Stomach (tissue), 9 donors: ENCODE results near the gene DDX51. TPM values are rescaled to one million over a fixed set of nuclear protein-coding genes. Genes with fewer than 3 reads are reported as not detected.

ENCODE experiments used
- DNase-seq, 2 donors: peaks; one replicate each; pipeline versions ENCODE4 v3.0.0 to v3.0.0-alpha.2; 2013 to 2019
- H3K27ac ChIP-seq, 5 donors: fragments of 200-600 bp in 4 of 5; sonication (generic) in 4 of 5; one replicate each; pipeline ENCODE4 v1.5.1; 2013 to 2019; ENCODE audit warnings: mild to moderate bottlenecking in 1 of 5, moderate library complexity in 1 of 5
- H3K27me3 ChIP-seq, 3 donors: fragments of 200-600 bp; sonication (generic); one replicate each; pipeline ENCODE4 v1.5.1; 2017 to 2019; ENCODE audit warnings: mixed run types in 1 of 3
- H3K36me3 ChIP-seq, 4 donors: fragments of 200-600 bp; sonication (generic); 1 replicate in 3 of 4; 2 replicates in 1 of 4; pipeline ENCODE4 v1.5.1; 2016 to 2019
- H3K4me1 ChIP-seq, 4 donors: fragments of 200-600 bp; sonication (generic); one replicate each; pipeline ENCODE4 v1.5.1; 2016 to 2019
- H3K4me3 ChIP-seq, 4 donors: fragments of 200-600 bp; sonication (generic) in 3 of 4; one replicate each; pipeline ENCODE4 v1.5.1; 2016 to 2019; ENCODE audit warnings: mild to moderate bottlenecking in 1 of 4
- H3K9me3 ChIP-seq, 4 donors: fragments of 200-600 bp; sonication (generic); one replicate each; pipeline ENCODE4 v1.5.1; 2016 to 2019
- EP300 ChIP-seq: sonication (generic); formaldehyde crosslinking; IDR thresholded peaks from one replicate; pipeline ENCODE4 v1.6.1; 2017; ENCODE audit warnings: antibody characterized with exemption
- POLR2A ChIP-seq, 4 donors: fragments of 450-650 bp; IDR thresholded peaks; one replicate each; pipeline ENCODE4 v1.6.1; 2016; ENCODE audit warnings: antibody characterized with exemption in 4 of 4, control low read depth in 2 of 4, mild to moderate bottlenecking in 1 of 4, moderate library complexity in 1 of 4
- POLR2AphosphoS5 ChIP-seq, 3 donors: sonication (generic); formaldehyde crosslinking; IDR thresholded peaks; one replicate each; pipeline ENCODE4 v1.6.1; 2016; ENCODE audit warnings: antibody characterized with exemption in 3 of 3
- WGBS, 5 donors: extraction: QIAGEN DNeasy Blood & Tissue Kit in 3 of 5; methylation state at CpG; one replicate each; pipeline versions ENCODE4 v1.1.5 to v1.1.7; 2013 to 2018; 5-methylcytosine and 5-hydroxymethylcytosine counted together
- intact Hi-C: fragments of 100-400 bp; cut with DNase I; formaldehyde crosslinking; loops from one replicate; pipeline ENCODE4 v1.15.1; 2023; ENCODE audit warnings: low total_unique reads
- polyA plus RNA-seq, 3 donors: library from polyadenylated mRNA; stranded (reverse); fragments of 200-250 nt; gene quantifications; one replicate each; pipeline ENCODE4 v1.2.3, GENCODE V29; 2013
- total RNA-seq, 5 donors: library from RNA; depleted of rRNA; stranded (reverse); fragments of >200 nt; gene quantifications; one replicate each; pipeline versions ENCODE4 v1.1.0 to v1.2.3, GENCODE V29; 2014 to 2016
- TF ChIP-seq, protein P1 (sequence below), 7 experiments: fragments of 450-650 bp in 4 of 7; fragments of 200-600 bp in 3 of 7; sonication (generic) in 3 of 7; IDR thresholded peaks; one replicate each; pipeline ENCODE4 v1.5.1; 2016 to 2019; ENCODE audit warnings: antibody characterized with exemption in 7 of 7, control low read depth in 2 of 7, mild to moderate bottlenecking in 1 of 7
- donor health status: healthy with polysubstance abuse.
- donor health status: Bipolar disorder and iron deficiency.
- donor health status: healthy.

DDX51 gene
- total and polyA plus RNA-seq, 8 donors: 6.6 to 69.5 (median 13.2) TPM

DNA sequence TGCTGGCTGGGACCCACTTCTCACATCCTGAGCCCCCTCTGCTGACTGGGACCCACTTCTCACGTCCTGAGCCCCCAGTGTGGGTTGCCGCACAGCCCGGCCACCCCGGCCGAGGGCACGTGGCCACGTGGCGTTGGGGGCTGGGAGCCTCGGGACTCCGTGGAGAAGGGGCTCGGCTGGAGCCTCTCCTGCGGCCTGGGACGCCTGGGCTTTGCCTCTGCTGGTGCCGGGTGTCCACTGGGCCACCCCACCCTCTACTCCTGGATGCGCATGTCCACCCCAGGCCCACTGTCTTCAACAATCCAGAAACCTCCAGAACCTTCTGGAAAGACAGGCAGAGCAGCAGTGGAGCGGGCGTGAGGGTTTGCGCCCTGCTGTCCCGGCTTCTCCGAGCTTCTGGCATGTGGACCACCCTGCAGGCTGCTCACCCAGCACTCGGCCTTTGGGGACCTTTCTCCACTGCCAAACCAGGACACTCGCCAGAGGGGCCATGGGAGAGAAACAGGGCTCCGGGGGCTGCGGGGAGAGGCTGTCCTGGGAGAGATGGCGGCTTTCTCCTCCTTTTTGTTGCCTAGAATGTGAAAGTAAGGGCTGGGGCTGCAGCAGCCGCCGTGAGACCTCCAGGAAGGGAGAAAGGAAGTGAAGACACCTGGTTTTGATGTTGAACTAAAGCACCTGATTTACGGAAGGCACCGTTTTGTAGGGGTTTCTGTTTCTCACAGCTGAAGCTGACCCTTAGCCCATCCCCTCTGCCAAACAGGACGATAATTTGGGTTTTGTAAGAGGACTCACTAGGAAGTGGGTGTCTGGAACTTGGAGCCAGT lies 30.1 kb upstream of the DDX51 start:
- TF ChIP-seq, protein P1, sequence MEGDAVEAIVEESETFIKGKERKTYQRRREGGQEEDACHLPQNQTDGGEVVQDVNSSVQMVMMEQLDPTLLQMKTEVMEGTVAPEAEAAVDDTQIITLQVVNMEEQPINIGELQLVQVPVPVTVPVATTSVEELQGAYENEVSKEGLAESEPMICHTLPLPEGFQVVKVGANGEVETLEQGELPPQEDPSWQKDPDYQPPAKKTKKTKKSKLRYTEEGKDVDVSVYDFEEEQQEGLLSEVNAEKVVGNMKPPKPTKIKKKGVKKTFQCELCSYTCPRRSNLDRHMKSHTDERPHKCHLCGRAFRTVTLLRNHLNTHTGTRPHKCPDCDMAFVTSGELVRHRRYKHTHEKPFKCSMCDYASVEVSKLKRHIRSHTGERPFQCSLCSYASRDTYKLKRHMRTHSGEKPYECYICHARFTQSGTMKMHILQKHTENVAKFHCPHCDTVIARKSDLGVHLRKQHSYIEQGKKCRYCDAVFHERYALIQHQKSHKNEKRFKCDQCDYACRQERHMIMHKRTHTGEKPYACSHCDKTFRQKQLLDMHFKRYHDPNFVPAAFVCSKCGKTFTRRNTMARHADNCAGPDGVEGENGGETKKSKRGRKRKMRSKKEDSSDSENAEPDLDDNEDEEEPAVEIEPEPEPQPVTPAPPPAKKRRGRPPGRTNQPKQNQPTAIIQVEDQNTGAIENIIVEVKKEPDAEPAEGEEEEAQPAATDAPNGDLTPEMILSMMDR (IDR thresholded peaks at IDR 0.05): no peak
- no peak for TF ChIP-seq POLR2A (IDR thresholded peaks at IDR 0.05)
- TF ChIP-seq EP300: no peak
- TF ChIP-seq POLR2AphosphoS5 (IDR thresholded peaks at IDR 0.05): no peak
- no peak for DNase-seq
- WGBS, 5 donors: 72 to 83% (median 80%) methylated on average over 18 to 30 of the region's 30 CpGs
- Histone ChIP-seq H3K9me3 (no peaks in the 10 kb centered on the region), H3K27me3 (peaks cover 0 to 97% (median 55%) of the 10 kb centered on the region in 3 donors), H3K4me1 (peaks cover 0 to 34% (median 21%) of the 10 kb centered on the region in 4 donors), H3K36me3 (no peaks in the 10 kb centered on the region), H3K27ac (no peak overlapping the region), H3K4me3 (no peak overlapping the region)
- intact Hi-C loops: no loop called here

DNA sequence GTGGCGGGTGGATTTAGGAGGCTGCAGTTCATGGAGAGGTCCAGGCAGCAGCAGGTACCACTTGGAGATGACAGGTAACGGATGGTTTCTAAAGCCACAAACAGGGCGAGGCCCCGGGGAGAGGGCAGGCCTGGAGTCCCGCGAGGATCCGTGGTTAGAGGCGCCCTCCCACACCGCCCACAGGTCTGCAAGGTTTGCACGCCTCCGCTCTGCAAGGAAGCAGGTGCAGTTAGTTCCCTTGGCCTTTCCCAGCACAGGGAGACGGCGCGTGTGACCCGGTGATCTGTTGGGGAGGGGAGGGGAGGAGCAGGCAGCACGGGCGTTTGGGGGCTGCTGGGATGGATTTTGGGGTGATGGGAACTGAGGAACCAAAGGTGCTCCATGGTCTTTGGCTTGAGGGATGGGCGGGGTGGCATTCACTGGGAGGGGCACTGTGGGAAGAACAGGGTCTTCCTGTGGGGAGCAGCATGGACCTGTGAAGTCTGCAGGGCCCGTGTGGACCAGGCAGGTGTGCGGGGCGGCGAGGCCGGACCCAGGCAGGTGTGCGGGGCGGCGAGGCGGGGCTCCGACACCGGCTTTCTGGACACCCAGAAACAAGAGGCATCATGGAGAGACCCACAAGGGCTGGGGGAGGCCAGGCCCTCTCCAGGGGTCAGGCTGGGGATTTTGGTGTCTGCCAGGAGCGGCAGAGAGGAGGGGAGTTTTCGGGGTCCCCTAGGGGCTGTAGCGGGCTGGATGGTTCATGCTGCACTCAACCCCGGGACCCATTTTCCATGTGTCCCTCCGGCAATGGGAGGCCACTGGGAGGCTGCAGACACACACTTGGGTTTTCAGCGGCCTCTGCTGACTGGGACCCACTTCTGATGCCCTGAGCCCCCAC lies 29.3 kb upstream of the DDX51 start:
- TF ChIP-seq POLR2A (IDR thresholded peaks at IDR 0.05) (no peak), POLR2AphosphoS5 (IDR thresholded peaks at IDR 0.05) (no peak), EP300 (no peak)
- TF ChIP-seq, protein P1 (IDR thresholded peaks at IDR 0.05): no peak
- Histone ChIP-seq H3K27ac (no peak overlapping the region), H3K27me3 (peaks cover 0 to 97% (median 62%) of the 10 kb centered on the region in 3 donors), H3K9me3 (no peaks in the 10 kb centered on the region), H3K4me1 (peaks cover 0 to 27% (median 17%) of the 10 kb centered on the region in 4 donors), H3K36me3 (no peaks in the 10 kb centered on the region), H3K4me3 (no peak overlapping the region)
- WGBS, 5 donors: 58 to 68% (median 61%) methylated on average over 31 to 35 of the region's 35 CpGs
- no peak for DNase-seq
- intact Hi-C loops: no loop called here

DNA sequence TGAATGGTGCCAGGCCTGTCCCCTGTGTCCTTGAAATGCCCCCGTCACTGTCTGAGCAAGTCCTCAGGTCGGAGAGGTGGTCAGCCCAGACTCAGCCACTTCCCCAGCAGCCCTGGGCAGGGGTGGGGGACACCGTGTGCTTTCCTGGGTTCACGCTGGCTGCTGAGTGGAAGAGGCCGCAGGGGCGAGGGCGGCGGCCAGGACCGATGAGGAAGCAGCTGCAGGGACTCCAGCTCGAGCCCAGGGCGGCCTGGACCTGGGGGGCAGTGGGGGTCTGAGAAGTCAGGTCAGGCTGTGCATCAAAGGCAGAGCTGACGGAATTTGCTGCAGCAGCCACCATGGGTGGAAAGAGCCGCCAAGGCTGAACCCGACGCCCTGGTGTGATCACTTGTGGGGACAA lies 28.5 kb upstream of the DDX51 start:
- Histone ChIP-seq H3K4me3 (no peak overlapping the region), H3K4me1 (peaks cover 0 to 24% (median 16%) of the 10 kb centered on the region in 4 donors), H3K36me3 (no peaks in the 10 kb centered on the region), H3K27ac (no peak overlapping the region), H3K9me3 (no peaks in the 10 kb centered on the region), H3K27me3 (peaks cover 0 to 99% (median 63%) of the 10 kb centered on the region in 3 donors)
- 58 to 79% (median 69%) methylated on average over 15 of the region's 15 CpGs for WGBS, 5 donors
- no peak for DNase-seq
- intact Hi-C loops: no loop called here
- no peak for TF ChIP-seq POLR2AphosphoS5 (IDR thresholded peaks at IDR 0.05)
- no peak for TF ChIP-seq EP300
- TF ChIP-seq, protein P1 (IDR thresholded peaks at IDR 0.05): no peak
- no peak for TF ChIP-seq POLR2A (IDR thresholded peaks at IDR 0.05)

DNA sequence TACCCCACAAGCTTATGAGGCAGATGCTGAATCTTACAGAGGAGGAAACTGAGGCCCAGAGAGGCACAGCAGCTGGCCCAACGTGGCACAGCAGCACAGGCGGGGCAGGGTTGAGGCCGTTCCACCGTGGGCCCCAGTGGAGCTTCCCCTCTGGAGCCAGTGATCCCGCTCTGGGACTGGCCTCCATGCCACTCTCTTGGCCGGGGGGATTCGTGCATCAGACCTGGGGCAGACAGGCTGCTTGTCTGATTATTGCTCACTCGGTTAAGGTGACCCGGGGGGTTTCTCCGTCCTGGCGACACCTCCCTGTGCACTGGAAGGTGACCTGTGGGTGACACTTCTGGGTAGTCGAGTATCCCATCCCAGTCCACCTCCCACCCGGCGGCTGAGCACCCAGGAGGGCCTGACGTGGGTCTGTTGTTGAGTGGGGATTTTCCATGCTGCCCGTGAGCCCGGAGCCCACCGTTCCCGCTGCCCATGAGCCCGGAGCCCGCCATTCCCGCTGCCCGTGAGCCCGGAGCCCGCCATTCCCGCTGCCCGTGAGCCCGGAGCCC lies 27.9 kb upstream of the DDX51 start:
- WGBS, 5 donors: 78 to 85% (median 85%) methylated on average over 20 to 28 of the region's 28 CpGs
- TF ChIP-seq EP300: no peak
- TF ChIP-seq, protein P1 (IDR thresholded peaks at IDR 0.05): no peak
- DNase-seq: no peak
- Histone ChIP-seq H3K9me3 (no peaks in the 10 kb centered on the region), H3K4me3 (no peak overlapping the region), H3K36me3 (no peaks in the 10 kb centered on the region), H3K27me3 (peaks cover 0 to 100% (median 63%) of the 10 kb centered on the region in 3 donors), H3K4me1 (peaks cover 0 to 24% (median 16%) of the 10 kb centered on the region in 4 donors), H3K27ac (no peak overlapping the region)
- intact Hi-C loops: no loop called here
